Left cardiac atrium (tissue), 4 donors: ENCODE measurements around the gene PCMT1. TPM values are rescaled to one million over a fixed set of nuclear protein-coding genes. Genes with fewer than 3 reads are reported as not detected.
"Not testable (repeated sequence)": the region's sequence is repeated elsewhere in the genome, so short reads cannot be mapped to it uniquely, and the experiment has no call there.

ENCODE experiments used
- ATAC-seq, 2 donors: fragments of 200-7000 bp; cut with Tn5 transposase; one replicate each; pipeline ENCODE4 v1.9.1; 2020; ENCODE audit warnings: mild to moderate bottlenecking in 2 of 2, moderate library complexity in 2 of 2
- DNase-seq: peaks from one replicate; pipeline ENCODE4 v3.0.0-alpha.2; 2020
- intact Hi-C, 2 donors: fragments of 100-400 bp; cut with DNase I; formaldehyde crosslinking; loops; one replicate each; pipeline versions ENCODE4 v1.14.1 to v1.15.1; 2022 to 2023
- total RNA-seq, 2 donors: library from RNA; stranded (reverse); fragmentation: NEBNext Ultra II Directional; extraction: Animal tissue kit (Norgen Biotek cat#: 25700); gene quantifications; one replicate each; pipeline ENCODE4 v1.2.1, GENCODE V29; 2021
- donor health status: DM: no; HTN: yes; CAD: no.
- donor health status: DM: no; HTN: yes; CAD: no; lungs with severe emphysema.
- donor health status: DM: yes; HTN: yes; CAD: no.
- donor health status: Dilated cardiomyopathy.

The PCMT1 gene
- total RNA-seq, 2 donors from 2014 or later, result 92.8 to 107 TPM

GRCh38 chr6:149782337-149782736 lies 32.8 kb downstream of the PCMT1 start:
- intact Hi-C loops, result no loop called here
- no peak for ATAC-seq
- no peak for DNase-seq

- intact Hi-C loops, result no loop called here
- no peak for DNase-seq
- ATAC-seq, result no peak
Observed at GRCh38 chr6:149783551-149783950, 34.0 kb downstream of the PCMT1 start.

- intact Hi-C loops, result no loop called here
- DNase-seq (no peak), ATAC-seq (no peak)
Observed at GRCh38 chr6:149806127-149806526, 56.6 kb downstream of the PCMT1 start.

GRCh38 chr6:149809798-149810197 lies 60.3 kb downstream of the PCMT1 start:
- DNase-seq (no peak), ATAC-seq (no peak)
- intact Hi-C loops, result no loop called here

GRCh38 chr6:149813351-149813750 lies 63.8 kb downstream of the PCMT1 start:
- DNase-seq (no peak), ATAC-seq (no peak)
- intact Hi-C loops, result no loop called here

GRCh38 chr6:149815788-149816187 lies 66.2 kb downstream of the PCMT1 start:
- intact Hi-C loops, result no loop called here
- DNase-seq, result no peak

GRCh38 chr6:149820506-149820905 lies 71.0 kb downstream of the PCMT1 start:
- ATAC-seq (no peak), DNase-seq (no peak)
- intact Hi-C loops, result no loop called here

More at GRCh38 chr6:149815788-149816187, 66.2 kb downstream of the PCMT1 start:
- no peak for ATAC-seq

- intact Hi-C loops, result no loop called here
- no peak for DNase-seq
- peak; percentile 31 to 41 for ATAC-seq
Observed at GRCh38 chr6:149821492-149821891, 72.0 kb downstream of the PCMT1 start.

- DNase-seq (no peak), ATAC-seq (no peak)
- intact Hi-C loops, result no loop called here
Observed at GRCh38 chr6:149823013-149823412, 73.5 kb downstream of the PCMT1 start.

GRCh38 chr6:149825292-149825691 lies 75.8 kb downstream of the PCMT1 start:
- intact Hi-C loops, result no loop called here
- ATAC-seq (no peak), DNase-seq (no peak)

GRCh38 chr6:149830731-149831307 lies 81.3 kb downstream of the PCMT1 start:
- intact Hi-C loops, result loop anchor here in 1 of 2 donors (5.0 kb wide), 1 partner anchor 91 kb away; the partner anchor contains the start of gene RAET1G
- ATAC-seq (no peak), DNase-seq (no peak)

- DNase-seq (no peak), ATAC-seq (peak in 1 of 2 donors; percentile 39)
- intact Hi-C loops, result loop anchor here in 1 of 2 donors (5.0 kb wide), 1 partner anchor 91 kb away; the partner anchor contains the start of gene RAET1G
Observed at GRCh38 chr6:149831308-149831820, 81.8 kb downstream of the PCMT1 start.

GRCh38 chr6:149833651-149834050 lies 84.1 kb downstream of the PCMT1 start:
- intact Hi-C loops, result loop anchor here (1.0 to 5.0 kb wide), 2 partner anchors 89 to 93 kb away; partner anchors contain the start of gene RAET1G (in 1 of the 2)
- ATAC-seq (no peak), DNase-seq (no peak)

GRCh38 chr6:149834513-149835481 lies 85.3 kb downstream of the PCMT1 start:
- peak; percentile 59 to 62 for ATAC-seq
- peak; percentile 29 for DNase-seq
- intact Hi-C loops, result loop anchor here (1.0 to 5.0 kb wide), 2 partner anchors 88 to 92 kb away; partner anchors contain the start of gene RAET1G (in 1 of the 2)

GRCh38 chr6:149840345-149841075 lies 91.0 kb downstream of the PCMT1 start:
- peak; percentile 87 for DNase-seq
- intact Hi-C loops, result loop anchor here in 1 of 2 donors (10.0 kb wide), 1 partner anchor 164 kb away; no protein-coding TSS in a partner anchor
- ATAC-seq, result peak; percentile 96 to 97

- ATAC-seq (no peak), DNase-seq (no peak)
- intact Hi-C loops, result loop anchor here in 1 of 2 donors (10.0 kb wide), 1 partner anchor 162 kb away; no protein-coding TSS in a partner anchor
Observed at GRCh38 chr6:149842331-149842730, 92.8 kb downstream of the PCMT1 start.

GRCh38 chr6:149843051-149843633 lies 93.6 kb downstream of the PCMT1 start:
- DNase-seq (peak; percentile 58), ATAC-seq (no peak)
- intact Hi-C loops, result loop anchor here in 1 of 2 donors (10.0 kb wide), 1 partner anchor 162 kb away; no protein-coding TSS in a partner anchor

GRCh38 chr6:149844036-149844435 lies 94.5 kb downstream of the PCMT1 start:
- DNase-seq, ATAC-seq: not testable (repeated sequence)
- intact Hi-C loops, result loop anchor here in 1 of 2 donors (10.0 kb wide), 1 partner anchor 161 kb away; no protein-coding TSS in a partner anchor
